Measurements from ENCODE around the gene TMSB15B.
A peak's percentile ranks its signal among the peaks of the same experiment; 100 is the strongest.

- TF ChIP-seq POLR2A (IDR thresholded peaks at IDR 0.05): no peak
- TF ChIP-seq CTCF (IDR thresholded peaks at IDR 0.05): peak; percentile 25 to 54 (median 34)
- TF ChIP-seq POLR2AphosphoS5 (IDR thresholded peaks at IDR 0.05): no peak
Measured at GRCh38 chrX:103919270-103919637, 43.2 kb upstream of the TMSB15B start.

All from transverse colon (tissue), 4 donors.